Suprapubic skin (tissue), 4 donors: ENCODE data around the gene CADM1. TPM values are rescaled to one million over a fixed set of nuclear protein-coding genes. Genes with fewer than 3 reads are reported as not detected.

ENCODE experiments used
- DNase-seq, 2 donors: peaks; one replicate each; pipeline ENCODE4 v3.0.0-alpha.2; 2019; ENCODE audit warnings: low spot score in 2 of 2
- H3K27ac ChIP-seq: fragments of 200-600 bp; sonication (generic); one replicate; pipeline ENCODE4 v1.5.1; 2019
- H3K27me3 ChIP-seq: fragments of 200-600 bp; sonication (generic); one replicate; pipeline ENCODE4 v1.5.1; 2019
- H3K36me3 ChIP-seq: fragments of 200-600 bp; sonication (generic); one replicate; pipeline ENCODE4 v1.5.1; 2019
- H3K4me1 ChIP-seq: fragments of 200-600 bp; sonication (generic); one replicate; pipeline ENCODE4 v1.5.1; 2019
- H3K4me3 ChIP-seq: fragments of 200-600 bp; sonication (generic); one replicate; pipeline ENCODE4 v1.5.1; 2019; ENCODE audit warnings: mild to moderate bottlenecking
- H3K9me3 ChIP-seq: fragments of 200-600 bp; sonication (generic); one replicate; pipeline ENCODE4 v1.5.1; 2019
- EP300 ChIP-seq: sonication (generic); formaldehyde crosslinking; IDR thresholded peaks from one replicate; pipeline ENCODE4 v1.6.1; 2017; ENCODE audit warnings: antibody characterized with exemption
- POLR2A ChIP-seq, 2 donors: fragments of 450-650 bp; IDR thresholded peaks; one replicate each; pipeline ENCODE4 v1.6.1; 2017; ENCODE audit warnings: antibody characterized with exemption in 2 of 2, mild to moderate bottlenecking in 2 of 2, moderate library complexity in 2 of 2
- POLR2AphosphoS5 ChIP-seq, 3 donors: sonication (generic); formaldehyde crosslinking; IDR thresholded peaks; one replicate each; pipeline ENCODE4 v1.6.1; 2017; ENCODE audit warnings: antibody characterized with exemption in 3 of 3
- WGBS: methylation state at CpG from one replicate; pipeline ENCODE4 v1.1.5; 2018; 5-methylcytosine and 5-hydroxymethylcytosine counted together
- total RNA-seq, 4 donors: library from RNA; depleted of rRNA; stranded (reverse); fragments of >200 nt; gene quantifications; one replicate each; pipeline ENCODE4 v1.1.0, GENCODE V29; 2016
- TF ChIP-seq, protein P1 (sequence below), 2 donors: fragments of 200-600 bp in 1 of 2; fragments of 450-650 bp in 1 of 2; sonication (generic) in 1 of 2; IDR thresholded peaks; one replicate each; pipeline ENCODE4 v1.5.1; 2016 to 2019; ENCODE audit warnings: antibody characterized with exemption in 2 of 2, mild to moderate bottlenecking in 1 of 2, moderate library complexity in 1 of 2

The CADM1 gene
- total RNA-seq, 4 donors from 2014 or later: 13.3 to 26.2 (median 15.3) TPM

DNA sequence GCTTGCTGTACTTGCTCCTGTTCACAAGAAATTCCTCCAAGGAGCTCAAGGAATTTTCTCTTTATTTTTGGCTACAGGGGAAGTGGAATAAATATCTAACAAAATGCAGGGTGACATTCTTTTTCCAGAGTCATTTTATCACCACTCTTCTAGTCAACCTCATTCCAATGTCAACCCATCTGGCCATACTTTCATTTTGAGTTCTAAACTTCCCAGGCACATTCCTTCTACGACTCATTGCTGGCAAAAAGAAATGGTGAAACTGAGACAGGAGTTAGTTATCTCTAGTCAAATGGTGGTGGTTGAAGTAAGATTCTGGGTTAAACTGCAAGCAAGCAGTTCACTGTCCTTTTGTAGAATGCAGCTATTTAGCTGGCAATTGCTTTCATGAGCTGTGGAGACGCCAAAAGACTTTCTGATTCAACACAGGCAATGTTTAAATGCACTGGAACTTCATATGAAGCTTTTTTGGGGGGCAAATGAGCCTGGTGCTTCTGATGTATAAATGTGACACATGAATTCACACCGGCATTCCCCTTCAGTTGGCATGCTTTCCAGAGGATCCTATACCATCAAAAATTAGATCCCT lies 304.6 kb downstream of the CADM1 start:
- DNase-seq: no peak
- Histone ChIP-seq H3K36me3 (no peaks in the 10 kb centered on the region), H3K4me1 (no peaks in the 10 kb centered on the region), H3K4me3 (no peak overlapping the region), H3K27me3 (no peaks in the 10 kb centered on the region), H3K9me3 (no peaks in the 10 kb centered on the region), H3K27ac (no peak overlapping the region)
- 71% methylated on average over 3 of the region's 3 CpGs for WGBS
- TF ChIP-seq, protein P1, sequence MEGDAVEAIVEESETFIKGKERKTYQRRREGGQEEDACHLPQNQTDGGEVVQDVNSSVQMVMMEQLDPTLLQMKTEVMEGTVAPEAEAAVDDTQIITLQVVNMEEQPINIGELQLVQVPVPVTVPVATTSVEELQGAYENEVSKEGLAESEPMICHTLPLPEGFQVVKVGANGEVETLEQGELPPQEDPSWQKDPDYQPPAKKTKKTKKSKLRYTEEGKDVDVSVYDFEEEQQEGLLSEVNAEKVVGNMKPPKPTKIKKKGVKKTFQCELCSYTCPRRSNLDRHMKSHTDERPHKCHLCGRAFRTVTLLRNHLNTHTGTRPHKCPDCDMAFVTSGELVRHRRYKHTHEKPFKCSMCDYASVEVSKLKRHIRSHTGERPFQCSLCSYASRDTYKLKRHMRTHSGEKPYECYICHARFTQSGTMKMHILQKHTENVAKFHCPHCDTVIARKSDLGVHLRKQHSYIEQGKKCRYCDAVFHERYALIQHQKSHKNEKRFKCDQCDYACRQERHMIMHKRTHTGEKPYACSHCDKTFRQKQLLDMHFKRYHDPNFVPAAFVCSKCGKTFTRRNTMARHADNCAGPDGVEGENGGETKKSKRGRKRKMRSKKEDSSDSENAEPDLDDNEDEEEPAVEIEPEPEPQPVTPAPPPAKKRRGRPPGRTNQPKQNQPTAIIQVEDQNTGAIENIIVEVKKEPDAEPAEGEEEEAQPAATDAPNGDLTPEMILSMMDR (IDR thresholded peaks at IDR 0.05): no peak
- TF ChIP-seq POLR2AphosphoS5 (IDR thresholded peaks at IDR 0.05): no peak
- no peak for TF ChIP-seq EP300
- TF ChIP-seq POLR2A (IDR thresholded peaks at IDR 0.05): no peak

DNA sequence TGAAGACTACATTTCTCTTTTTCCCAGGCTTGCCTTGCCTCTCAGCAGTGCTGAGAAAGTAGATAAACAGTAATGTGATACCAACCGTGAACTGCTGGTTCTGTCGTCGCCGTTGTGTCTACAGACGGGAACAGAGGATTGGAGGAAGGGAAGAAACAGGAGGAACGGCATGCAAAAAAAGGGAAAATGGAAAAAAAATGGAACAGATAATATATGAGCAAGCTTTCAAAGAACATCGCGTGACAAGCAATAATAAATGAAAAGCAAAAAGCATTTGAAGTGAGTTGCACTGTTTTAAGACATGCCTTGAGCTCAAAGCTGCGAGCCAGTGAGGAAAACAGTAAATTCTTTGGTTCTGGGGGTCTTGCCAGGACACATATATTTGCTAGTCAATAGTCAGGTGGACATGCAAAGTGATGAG lies 305.9 kb downstream of the CADM1 start:
- H3K4me1 ChIP-seq: no peaks in the 10 kb centered on the region
- TF ChIP-seq, protein P1 (IDR thresholded peaks at IDR 0.05): no peak
- no peak for TF ChIP-seq EP300
- TF ChIP-seq POLR2A (IDR thresholded peaks at IDR 0.05): no peak
- no peak for TF ChIP-seq POLR2AphosphoS5 (IDR thresholded peaks at IDR 0.05)
- no peak overlapping the region for H3K4me3 ChIP-seq
- no peaks in the 10 kb centered on the region for H3K36me3 ChIP-seq
- H3K27me3 ChIP-seq: no peaks in the 10 kb centered on the region
- no peak for DNase-seq
- WGBS: 94% methylated on average over 9 of the region's 9 CpGs
- H3K9me3 ChIP-seq: no peaks in the 10 kb centered on the region
- no peak overlapping the region for H3K27ac ChIP-seq

DNA sequence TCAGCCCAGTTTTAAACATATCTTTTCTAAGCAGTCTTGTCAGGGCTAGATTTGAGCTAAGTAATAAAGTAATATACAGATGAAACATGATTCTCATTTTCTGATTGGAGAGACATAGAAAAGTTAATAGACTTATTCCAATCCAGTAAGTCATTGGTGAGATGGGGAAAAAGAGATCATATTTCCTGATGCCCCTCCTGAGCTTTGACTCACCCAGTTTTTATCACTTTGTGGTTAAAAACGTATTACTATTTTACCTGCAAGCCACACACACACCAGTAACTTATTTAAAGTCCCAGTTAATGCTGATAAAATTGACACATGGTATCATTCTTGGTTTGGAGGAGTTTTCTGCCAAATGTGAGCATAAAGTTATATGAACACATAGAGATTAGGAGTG lies 306.8 kb downstream of the CADM1 start:
- no peak overlapping the region for H3K27ac ChIP-seq
- H3K9me3 ChIP-seq: no peaks in the 10 kb centered on the region
- H3K36me3 ChIP-seq: no peaks in the 10 kb centered on the region
- H3K4me3 ChIP-seq: no peak overlapping the region
- no peaks in the 10 kb centered on the region for H3K27me3 ChIP-seq
- H3K4me1 ChIP-seq: no peaks in the 10 kb centered on the region
- no peak for DNase-seq
- WGBS: 76% methylated on average over 1 of the region's 1 CpG
- TF ChIP-seq, protein P1 (IDR thresholded peaks at IDR 0.05): no peak
- TF ChIP-seq POLR2A (IDR thresholded peaks at IDR 0.05): no peak
- no peak for TF ChIP-seq POLR2AphosphoS5 (IDR thresholded peaks at IDR 0.05)
- no peak for TF ChIP-seq EP300

DNA sequence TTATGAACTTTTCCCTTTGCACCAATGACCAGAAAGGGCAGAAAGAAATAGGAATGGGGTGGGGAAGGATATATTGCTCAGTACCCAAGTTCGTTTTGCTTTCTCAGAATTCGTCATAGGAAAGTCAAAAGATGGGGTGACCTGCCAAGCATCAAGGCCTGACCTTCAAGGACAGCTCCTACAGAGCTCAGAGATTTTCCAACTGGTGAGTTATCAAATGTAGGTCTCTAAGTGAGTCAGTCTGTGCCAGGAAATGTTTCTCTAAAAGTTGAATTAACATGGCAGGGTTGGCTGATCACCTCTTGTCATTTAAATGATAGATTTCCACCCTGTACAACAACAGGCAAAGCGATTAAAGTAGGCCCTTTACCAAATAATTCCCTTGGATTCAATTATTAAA lies 307.2 kb downstream of the CADM1 start:
- Histone ChIP-seq H3K27me3 (no peaks in the 10 kb centered on the region), H3K9me3 (no peaks in the 10 kb centered on the region), H3K27ac (no peak overlapping the region), H3K4me3 (no peak overlapping the region), H3K4me1 (no peaks in the 10 kb centered on the region), H3K36me3 (no peaks in the 10 kb centered on the region)
- TF ChIP-seq POLR2AphosphoS5 (IDR thresholded peaks at IDR 0.05): no peak
- no peak for TF ChIP-seq EP300
- no peak for TF ChIP-seq POLR2A (IDR thresholded peaks at IDR 0.05)
- TF ChIP-seq, protein P1 (IDR thresholded peaks at IDR 0.05): no peak
- no peak for DNase-seq
- WGBS: 89% methylated on average over 3 of the region's 3 CpGs

DNA sequence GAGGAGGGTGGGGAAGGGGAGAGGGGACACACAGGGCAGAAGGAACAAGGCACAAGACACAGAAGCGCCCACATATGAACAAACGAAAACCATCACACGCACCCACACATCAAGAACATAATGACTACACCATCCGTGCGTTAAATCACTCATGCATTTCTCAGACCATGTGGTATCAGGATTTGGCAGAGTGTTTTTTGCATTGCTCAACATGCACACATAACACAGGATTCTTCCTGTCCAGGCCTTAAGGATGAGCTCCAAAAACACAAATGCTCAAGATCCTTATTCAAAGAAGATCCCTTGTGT lies 309.5 kb downstream of the CADM1 start:
- WGBS: 75% methylated on average over 5 of the region's 5 CpGs
- no peak for TF ChIP-seq POLR2A (IDR thresholded peaks at IDR 0.05)
- TF ChIP-seq EP300: no peak
- TF ChIP-seq POLR2AphosphoS5 (IDR thresholded peaks at IDR 0.05): no peak
- no peak overlapping the region for H3K4me3 ChIP-seq

More for the DNA sequence above, 309.5 kb downstream of the CADM1 start:
- no peak for DNase-seq
- H3K9me3 ChIP-seq: no peaks in the 10 kb centered on the region
- H3K27ac ChIP-seq: no peak overlapping the region
- no peaks in the 10 kb centered on the region for H3K36me3 ChIP-seq
- no peaks in the 10 kb centered on the region for H3K4me1 ChIP-seq
- no peaks in the 10 kb centered on the region for H3K27me3 ChIP-seq
